ENCODE data around the gene TMEM258. TPM values are rescaled to one million over a fixed set of nuclear protein-coding genes. Genes with fewer than 3 reads are reported as not detected.
A peak's percentile ranks its signal among the peaks of the same experiment; 100 is the strongest.

Gene TMEM258
- total RNA-seq, 1 experiment from 2014 or later = 201 TPM

DNA sequence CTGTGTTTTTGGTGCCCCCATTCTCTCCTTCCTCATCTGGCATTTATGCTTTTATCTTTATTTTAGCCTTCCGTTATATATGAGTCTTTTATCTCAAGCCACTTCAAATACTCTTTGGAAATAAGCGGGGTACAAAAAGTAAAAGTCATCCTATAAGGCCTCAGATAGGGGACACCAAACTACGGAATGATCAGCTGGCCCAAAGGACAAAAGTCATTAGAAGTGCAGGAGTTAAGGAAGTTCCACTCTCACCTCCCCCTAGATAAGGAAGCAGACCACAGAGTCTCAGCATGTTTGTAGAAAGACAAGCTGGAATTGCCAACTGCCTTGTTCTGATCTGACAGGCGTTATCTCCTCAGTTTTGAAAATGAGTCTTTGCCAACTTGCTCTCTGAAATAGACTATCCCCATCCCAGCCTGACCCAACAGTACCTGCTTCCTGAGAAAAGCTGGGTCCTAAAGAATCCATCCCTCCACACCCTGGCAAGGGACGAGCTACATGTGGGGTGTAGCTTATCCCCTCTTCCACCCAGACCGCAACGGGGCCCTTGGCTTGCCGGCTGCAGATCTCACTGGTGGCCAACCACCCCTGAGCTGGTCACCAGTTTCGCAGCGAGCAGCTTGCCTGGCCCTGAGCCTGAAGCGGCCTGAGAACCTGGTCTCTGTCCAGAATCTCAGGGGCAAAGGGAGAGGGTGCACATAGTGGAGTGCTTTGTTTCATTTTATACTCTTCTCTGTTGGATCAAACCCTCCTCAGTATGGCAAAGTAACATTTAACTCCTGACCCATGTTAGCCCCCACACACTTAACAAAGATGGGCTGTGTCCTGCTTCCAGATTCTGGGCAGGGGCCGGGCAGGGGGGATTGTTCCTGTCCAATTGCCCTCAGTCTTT lies 49.5 kb upstream of the TMEM258 start:
- Histone ChIP-seq H2BK12ac (ENCODE audit: insufficient read length, low read depth, low read length) (no peak overlapping the region), H4K5ac (ENCODE audit: insufficient read length, low read depth, low read length) (no peak overlapping the region), H2BK120ac (ENCODE audit: low read depth, low read length, poor library complexity, severe bottlenecking) (no peak overlapping the region), H3K56ac (ENCODE audit: insufficient read length, low read depth, low read length) (no peak overlapping the region), H3K23me2 (ENCODE audit: insufficient read length, low read depth, low read length, poor library complexity, severe bottlenecking) (no peaks in the 10 kb centered on the region), H4K20me1 (ENCODE audit: control insufficient read depth, insufficient read depth, insufficient read length) (peaks cover 3% of the 10 kb centered on the region), H3K4me2 (ENCODE audit: insufficient read depth, insufficient read length, low read length) (no peak overlapping the region), H3T11ph (ENCODE audit: low read length) (no peak overlapping the region), H3K27ac (ENCODE audit: insufficient read length, low read depth, low read length) (no peak overlapping the region), H3K4ac (ENCODE audit: low read depth, low read length) (no peak overlapping the region), H3K27me3 (ENCODE audit: insufficient read depth, low read length) (no peaks in the 10 kb centered on the region), H2BK20ac (ENCODE audit: low read depth, low read length, poor library complexity, severe bottlenecking) (no peak overlapping the region), H3K79me2 (ENCODE audit: insufficient read depth, low read length) (no peaks in the 10 kb centered on the region; the same call in 1 of the 2 replicates), H4K91ac (ENCODE audit: insufficient read length, low read depth, low read length) (no peak overlapping the region), H3K9me3 (ENCODE audit: control insufficient read depth, low read depth, low read length) (no peaks in the 10 kb centered on the region), H3K18ac (ENCODE audit: insufficient read length, low read depth, low read length) (no peak overlapping the region), H2AK5ac (ENCODE audit: insufficient read length, low read length) (no peak overlapping the region), H3K4me1 (ENCODE audit: insufficient read depth, low read length) (no peaks in the 10 kb centered on the region), H3K9ac (ENCODE audit: extremely low read depth, insufficient read length, low read length) (no peak overlapping the region), H3K79me1 (ENCODE audit: insufficient read depth, low read depth, low read length, poor library complexity, severe bottlenecking) (peaks cover 2% of the 10 kb centered on the region), H2BK5ac (ENCODE audit: insufficient read length, low read length) (no peak overlapping the region), H3K23ac (ENCODE audit: insufficient read length, low read depth, low read length) (no peak overlapping the region), H3K14ac (ENCODE audit: insufficient read depth, low read length) (no peak overlapping the region), H2AFZ (ENCODE audit: low read length) (no peak overlapping the region), H4K8ac (replicated peaks; ENCODE audit: insufficient read length, low read depth, low read length) (no peak overlapping the region), H2BK15ac (ENCODE audit: low read depth, low read length) (no peak overlapping the region)
- Mint-ChIP-seq H3K4me1 (peaks cover 3 to 8% of the 10 kb centered on the region in 2 experiments; a peak in 3 of 4 replicates), H3K27ac (peak overlapping the region in 1 of 3 experiments; percentile 8; a peak in 2 of 7 replicates), H3K4me3 (no peak overlapping the region), H3K9me3 (no peaks in the 10 kb centered on the region), H3K36me3 (ENCODE audit: insufficient read depth in 1 of 3, low read depth in 3 of 3) (peaks cover 62 to 91% (median 89%) of the 10 kb centered on the region in 3 experiments), H3K27me3 (ENCODE audit: low read depth) (no peaks in the 10 kb centered on the region)
- WGBS (ENCODE audit: extremely low coverage, insufficient read length, low lambda C conversion rate) = no CpG with 5 or more reads among the region's 12 CpGs
- no peak for DNase-seq
- no peak for TF ChIP-seq CTCF (conservative IDR thresholded peaks at IDR 0.05)
